ENCODE measurements around the gene CREBL2.
"Not testable (repeated sequence)": the region's sequence is repeated elsewhere in the genome, so short reads cannot be mapped to it uniquely, and the experiment has no call there.

Gene CREBL2

GRCh38 chr12:12577786-12578185 is 33.9 kb upstream of the CREBL2 start:
- DNase-seq (ENCODE audit: extremely low read depth, low read depth), result no peak
- TF ChIP-seq CTCF (IDR thresholded peaks at IDR 0.05; ENCODE audit: low read depth, low read length), result no peak

GRCh38 chr12:12580716-12581115 is 31.0 kb upstream of the CREBL2 start:
- DNase-seq (ENCODE audit: extremely low read depth, low read depth), result not testable (repeated sequence)

- DNase-seq (ENCODE audit: extremely low read depth, low read depth), result no peak
- TF ChIP-seq CTCF (IDR thresholded peaks at IDR 0.05; ENCODE audit: low read depth, low read length), result no peak
Observed at GRCh38 chr12:12582193-12582881, 29.3 kb upstream of the CREBL2 start.

GRCh38 chr12:12582895-12583303 is 28.8 kb upstream of the CREBL2 start:
- DNase-seq (ENCODE audit: extremely low read depth, low read depth), result peak; percentile 41
- no peak for TF ChIP-seq CTCF (IDR thresholded peaks at IDR 0.05; ENCODE audit: low read depth, low read length)

GRCh38 chr12:12583510-12584178 is 28.0 kb upstream of the CREBL2 start:
- no peak for DNase-seq (ENCODE audit: extremely low read depth, low read depth)
- TF ChIP-seq CTCF (IDR thresholded peaks at IDR 0.05; ENCODE audit: low read depth, low read length), result no peak

GRCh38 chr12:12585115-12585863 is 26.4 kb upstream of the CREBL2 start:
- no peak for TF ChIP-seq CTCF (IDR thresholded peaks at IDR 0.05; ENCODE audit: low read depth, low read length)
- DNase-seq (ENCODE audit: extremely low read depth, low read depth), result no peak

- DNase-seq (ENCODE audit: extremely low read depth, low read depth), result no peak
- TF ChIP-seq CTCF (IDR thresholded peaks at IDR 0.05; ENCODE audit: low read depth, low read length), result no peak
Observed at GRCh38 chr12:12586879-12587675, 24.6 kb upstream of the CREBL2 start.
